Stimulated activated CD8-positive, alpha-beta memory T cell treated with anti-CD3 and anti-CD28 coated beads, Interleukin-12 subunit alpha, Interleukin-12 subunit beta, amount 100 ng/mL, for 4 hours (primary cell): Measurements from ENCODE around the gene CADM2.
A peak's percentile ranks its signal among the peaks of the same experiment; 100 is the strongest.
"Not testable (repeated sequence)": the region's sequence is repeated elsewhere in the genome, so short reads cannot be mapped to it uniquely, and the experiment has no call there.

Experiments used
- DNase-seq: peaks from one replicate; pipeline ENCODE4 v3.0.0-alpha.2; 2020; ENCODE audit warnings: low read depth

Gene CADM2

DNA sequence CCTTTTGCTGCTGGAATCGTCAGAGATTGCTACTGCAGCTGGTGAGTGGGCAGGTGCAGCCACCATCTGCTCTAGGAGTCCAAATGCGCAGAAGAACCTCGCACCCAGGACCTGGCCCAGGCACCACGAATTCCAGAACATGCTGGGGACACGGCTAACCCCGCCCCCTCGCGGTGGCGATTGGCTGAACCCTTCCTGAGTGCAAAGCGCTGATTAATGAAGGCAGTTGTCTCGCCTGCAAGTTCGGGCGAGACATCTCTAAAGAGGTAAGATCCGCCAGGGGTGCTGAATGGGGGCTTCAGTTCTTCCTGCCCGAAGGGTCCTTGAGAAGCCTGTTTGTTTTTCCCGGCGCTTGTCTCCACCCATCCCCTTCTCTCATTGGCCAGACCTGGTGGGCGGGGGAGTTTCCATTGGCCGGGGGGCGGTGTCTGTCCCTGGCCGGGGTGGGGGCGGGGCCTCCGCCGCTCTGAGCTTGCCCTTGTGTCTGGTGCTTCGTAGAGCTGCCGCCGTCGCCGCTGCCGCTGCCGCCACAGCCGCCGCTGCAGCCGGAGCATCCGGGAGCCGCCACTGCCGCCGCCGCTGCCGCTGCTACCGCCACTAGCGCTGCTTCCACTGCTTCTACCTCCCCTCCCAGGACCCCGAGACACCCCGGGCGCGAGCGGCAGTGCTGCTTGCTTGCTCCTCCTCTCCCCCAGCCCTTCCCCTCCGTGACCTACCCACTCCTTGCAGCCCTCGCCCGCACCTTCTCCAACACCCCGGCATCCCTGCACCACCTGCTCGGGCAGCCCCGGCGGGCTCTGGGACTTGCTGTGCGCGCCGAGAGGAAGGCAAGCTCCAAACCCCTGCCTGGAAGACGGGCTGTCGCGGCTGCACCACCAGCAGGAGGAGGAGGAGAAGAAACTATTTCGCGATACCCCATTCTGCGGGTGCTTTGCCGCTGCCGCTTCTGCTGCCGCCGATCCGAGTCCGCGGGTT, at the start of gene CADM2:
Gene CADM2, plus strand, starts transcription at position 495 of the 975 bp plus-strand sequence.
- DNase-seq = peak; percentile 19

DNA sequence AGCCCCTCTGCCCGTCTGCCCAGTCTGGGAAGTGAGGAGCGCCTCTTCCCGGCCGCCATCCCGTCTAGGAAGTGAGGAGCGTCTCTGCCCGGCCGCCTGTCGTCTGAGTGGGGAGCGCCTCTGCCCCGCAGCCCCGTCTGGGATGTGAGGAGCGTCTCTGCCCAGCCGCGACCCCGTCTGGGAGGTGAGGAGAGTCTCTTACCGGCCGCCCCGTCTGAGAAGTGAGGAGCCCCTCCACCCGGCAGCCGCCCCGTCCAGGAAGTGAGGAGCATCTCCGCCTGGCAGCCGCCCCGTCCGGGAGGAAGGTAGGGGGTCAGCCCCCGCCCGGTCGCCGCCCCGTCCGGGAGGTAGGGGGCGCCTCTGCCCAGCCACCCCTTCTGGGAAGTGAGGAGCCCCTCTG, 40.2 kb upstream of the CADM2 start:
- not testable (repeated sequence) for DNase-seq

DNA sequence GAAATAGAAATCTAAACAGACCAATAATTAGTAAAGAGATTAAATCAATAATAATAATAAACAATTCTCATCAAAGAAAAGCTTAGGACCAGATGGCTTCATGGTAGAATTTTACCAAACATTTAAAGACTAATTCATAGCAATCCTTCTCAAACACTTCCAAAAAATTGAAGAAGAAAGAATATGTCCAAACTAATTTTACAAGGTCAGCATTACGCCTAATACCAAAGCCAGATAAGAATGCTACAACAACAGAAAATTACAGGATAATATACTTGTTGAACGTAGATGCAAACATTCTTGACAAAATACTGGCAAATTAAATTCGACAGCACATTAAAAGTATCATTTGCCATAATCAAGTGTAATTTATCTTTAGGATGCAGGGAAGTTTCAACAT, 36.1 kb upstream of the CADM2 start:
- DNase-seq = no peak

DNA sequence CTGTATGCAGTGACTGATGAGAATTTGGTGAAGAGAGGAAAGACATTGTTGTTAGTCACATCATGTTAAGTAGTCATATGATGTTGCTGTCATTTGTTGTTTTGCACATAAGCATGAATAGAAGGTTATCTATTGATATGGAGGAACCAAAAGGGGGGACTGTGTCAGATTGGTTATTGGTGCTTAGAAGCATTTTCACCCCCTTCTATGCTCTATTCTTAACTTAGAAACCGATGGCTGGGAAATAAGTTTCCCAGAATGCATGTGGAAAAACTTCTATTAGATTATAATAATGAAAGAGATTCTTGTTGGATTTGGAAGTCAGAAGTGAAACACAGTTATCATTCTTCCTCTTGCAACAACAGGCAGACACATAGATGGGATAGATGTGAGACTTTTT, 33.2 kb upstream of the CADM2 start:
- DNase-seq = no peak

DNA sequence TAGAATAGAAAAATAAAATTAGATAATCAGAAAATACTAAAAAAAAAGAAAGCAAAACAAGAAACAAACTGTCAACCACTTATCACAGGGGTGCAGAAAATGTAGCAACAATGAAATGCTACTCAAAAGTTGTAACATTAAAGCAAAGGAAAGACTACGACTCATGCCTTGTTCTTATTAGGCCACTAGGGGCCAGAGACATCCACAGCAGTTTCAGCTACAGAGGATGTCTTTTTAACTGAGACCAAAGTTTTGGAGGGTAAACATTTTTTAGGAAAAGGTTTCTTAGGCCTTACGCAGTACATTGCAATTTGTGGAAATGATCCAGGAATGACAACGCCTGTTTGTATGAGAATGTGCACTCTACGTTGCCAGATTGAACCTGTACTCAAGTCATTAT, 15.4 kb upstream of the CADM2 start:
- no peak for DNase-seq

DNA sequence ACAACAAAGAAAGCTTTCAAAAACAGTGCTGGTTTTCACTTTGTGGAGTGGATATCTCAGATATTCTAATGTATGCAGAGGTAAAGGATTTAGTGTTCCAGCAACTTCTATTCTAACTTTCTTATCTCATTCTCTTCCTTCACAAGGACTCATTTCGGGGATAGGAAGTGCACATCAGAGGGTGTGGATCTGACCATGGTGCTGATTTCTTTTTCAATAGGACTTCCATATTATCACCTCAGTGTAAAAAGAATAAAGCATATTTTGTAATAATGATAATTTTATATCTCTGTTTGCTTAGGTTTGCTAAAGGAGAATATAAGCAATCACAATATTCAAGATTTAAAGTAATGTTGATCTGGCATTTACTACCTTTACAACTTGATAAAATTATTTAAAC, 12.5 kb upstream of the CADM2 start:
- no peak for DNase-seq

DNA sequence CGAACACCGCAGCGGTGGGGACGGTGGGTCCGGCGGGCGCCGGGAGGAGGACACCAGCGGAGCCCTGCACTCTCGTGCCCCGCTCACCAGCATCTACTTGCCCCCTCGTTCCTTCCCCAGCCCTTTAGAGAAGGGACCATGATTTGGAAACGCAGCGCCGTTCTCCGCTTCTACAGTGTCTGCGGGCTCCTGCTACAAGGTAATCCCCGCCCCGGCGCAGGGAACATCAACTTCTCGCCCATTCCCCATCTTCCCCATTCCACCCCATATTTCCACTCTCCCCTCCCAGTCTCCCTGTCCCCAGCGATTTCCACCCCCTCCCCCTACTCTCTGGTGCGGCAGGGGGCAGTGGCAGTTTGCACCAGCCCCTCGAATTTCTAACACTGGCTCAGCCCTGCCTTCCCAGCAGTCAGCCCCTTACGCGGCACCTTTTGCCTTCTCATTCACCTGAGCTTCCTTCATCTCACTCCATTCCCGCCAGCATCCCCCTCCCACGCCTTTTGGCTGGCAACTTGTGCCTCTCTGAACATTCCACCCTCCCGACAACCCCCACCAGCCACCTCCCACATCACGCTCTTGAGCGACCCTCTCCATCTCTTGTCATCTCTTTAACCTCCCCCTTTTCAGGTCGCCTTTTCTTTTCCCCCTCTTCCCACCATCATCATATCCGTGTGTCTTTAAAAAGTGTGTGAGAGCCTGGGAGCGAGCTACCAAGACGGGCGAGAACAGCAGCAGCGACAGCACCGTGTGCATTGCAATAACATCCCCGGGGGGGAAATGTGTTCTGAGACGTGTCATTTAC, 882 bp downstream of the CADM2 start:
- no peak for DNase-seq

DNA sequence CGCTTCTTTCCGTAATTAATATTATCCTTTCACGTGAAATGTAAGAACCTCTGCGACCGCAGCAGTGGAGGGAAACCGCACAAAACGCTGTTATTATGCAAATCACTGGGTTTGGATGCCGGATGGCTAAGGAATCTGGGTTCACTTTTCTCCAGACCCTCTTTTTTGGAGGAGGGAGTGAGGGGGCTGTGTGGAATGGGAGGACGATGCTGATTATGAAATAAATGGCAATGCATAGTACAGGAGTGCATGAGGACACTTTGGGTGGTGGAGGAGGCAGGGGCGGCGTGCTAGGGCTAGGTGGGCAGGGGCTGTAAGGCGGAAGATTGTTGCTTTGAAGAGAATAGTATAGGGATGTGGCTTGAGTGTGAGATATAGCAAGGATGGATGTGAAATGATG, 1.8 kb downstream of the CADM2 start:
- DNase-seq = no peak

DNA sequence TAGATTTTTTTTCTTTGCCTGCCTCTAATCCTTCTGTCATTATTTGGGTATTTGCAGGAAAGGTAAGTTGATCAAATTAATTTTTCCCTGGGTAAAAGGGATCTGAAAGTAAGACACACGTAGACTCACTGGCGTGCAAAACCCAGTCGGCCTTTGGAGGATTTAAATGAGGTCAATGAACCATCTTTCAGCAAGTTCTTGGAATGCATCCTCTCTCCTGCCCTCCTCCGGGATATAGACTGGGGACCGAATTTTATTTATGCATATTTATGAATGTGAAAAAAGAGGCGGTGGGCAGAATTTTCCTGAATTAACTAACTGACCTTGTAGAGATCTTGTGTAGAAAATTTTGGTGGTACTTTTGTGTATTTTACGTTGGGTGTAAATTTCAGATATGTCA, 2.2 kb downstream of the CADM2 start:
- no peak for DNase-seq

DNA sequence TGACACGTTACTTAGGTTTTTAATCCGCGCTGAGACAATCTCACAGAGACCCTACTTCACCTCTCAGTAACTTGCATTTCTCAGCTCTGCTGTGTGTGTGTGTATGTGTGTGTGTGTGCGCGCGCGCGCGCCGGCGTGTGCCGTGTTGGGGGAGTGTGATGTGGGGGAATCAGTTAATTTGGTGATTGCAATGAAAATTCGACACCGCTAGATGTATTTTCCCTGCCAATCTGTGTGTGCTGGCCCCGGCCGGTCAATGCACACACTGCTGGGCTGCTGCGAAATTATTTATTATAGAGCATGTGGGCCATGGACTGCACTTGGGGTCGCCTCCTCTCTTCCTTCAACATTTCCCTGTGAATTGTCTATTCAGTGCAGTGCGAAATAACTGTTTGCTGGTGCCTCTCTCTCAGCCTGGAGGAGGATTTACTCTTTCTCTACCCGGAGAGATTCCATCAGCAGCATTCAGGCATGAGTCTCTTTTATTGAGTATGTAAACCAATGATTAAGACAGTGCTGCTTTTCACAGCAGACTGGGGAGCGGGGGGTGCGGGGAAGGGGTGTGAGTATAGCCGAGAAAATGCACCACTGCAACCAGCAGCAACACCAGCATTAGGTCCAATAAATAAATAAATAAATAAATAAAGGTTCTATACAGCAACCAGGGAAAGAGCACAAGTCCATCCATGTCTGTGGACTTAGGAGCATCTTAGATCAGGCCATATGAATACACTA, 2.9 kb downstream of the CADM2 start:
- no peak for DNase-seq

DNA sequence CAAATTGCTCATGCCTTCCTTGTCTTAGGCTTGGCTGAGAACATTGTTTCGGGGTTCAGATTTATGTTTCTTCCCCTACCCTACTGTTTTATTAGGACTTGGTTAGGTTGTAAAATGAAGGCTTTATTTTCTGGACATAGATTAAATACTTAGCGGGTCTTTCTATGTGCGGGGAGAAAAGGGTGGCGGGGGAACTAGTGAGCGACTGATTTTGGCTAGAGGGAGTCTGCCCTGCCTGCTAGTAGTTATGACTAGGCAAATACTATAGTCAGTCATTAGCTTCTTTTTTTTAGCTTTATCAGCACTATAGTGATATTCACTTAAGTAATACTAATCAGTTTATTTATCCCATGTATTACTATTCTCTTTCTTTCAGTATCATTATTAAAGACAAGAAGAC, 3.6 kb downstream of the CADM2 start:
- no peak for DNase-seq

DNA sequence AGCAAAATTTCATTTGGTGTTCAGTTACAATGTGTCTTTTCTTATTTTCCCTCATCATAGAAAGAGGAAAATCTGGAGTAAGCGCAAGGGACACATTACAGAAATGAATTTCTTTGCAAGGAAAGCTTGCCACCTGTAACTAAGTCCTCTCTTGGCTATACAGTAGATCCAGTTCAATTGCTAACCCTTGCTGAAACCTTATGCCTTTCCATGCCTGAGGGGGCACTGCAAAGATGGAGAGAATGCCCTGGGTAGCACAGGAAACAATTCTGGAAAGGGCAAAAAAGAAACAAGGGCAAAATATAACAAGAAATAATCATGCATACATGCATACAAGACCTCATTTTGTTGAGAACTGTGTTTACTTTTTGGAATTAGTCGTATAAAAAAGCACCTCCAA, 4.3 kb downstream of the CADM2 start:
- DNase-seq = no peak

DNA sequence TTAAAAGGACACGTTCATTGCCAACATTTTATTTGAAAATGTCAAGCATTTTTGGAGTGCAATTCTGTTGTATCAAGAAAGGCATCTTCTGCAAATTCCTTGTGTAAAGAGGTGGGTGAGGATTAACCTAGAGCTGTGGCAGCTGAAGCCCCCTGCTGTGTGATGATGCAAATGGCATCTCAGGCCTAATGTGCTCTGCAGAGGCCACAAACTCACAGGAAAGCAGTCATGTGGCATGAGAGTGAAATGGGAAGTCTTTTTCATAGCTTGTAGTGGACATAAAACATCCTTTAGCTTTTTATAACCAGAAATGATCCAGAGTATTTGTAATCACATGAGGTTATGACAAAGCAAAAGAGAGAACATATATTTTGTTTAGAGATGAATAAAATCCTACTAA, 6.4 kb downstream of the CADM2 start:
- no peak for DNase-seq

DNA sequence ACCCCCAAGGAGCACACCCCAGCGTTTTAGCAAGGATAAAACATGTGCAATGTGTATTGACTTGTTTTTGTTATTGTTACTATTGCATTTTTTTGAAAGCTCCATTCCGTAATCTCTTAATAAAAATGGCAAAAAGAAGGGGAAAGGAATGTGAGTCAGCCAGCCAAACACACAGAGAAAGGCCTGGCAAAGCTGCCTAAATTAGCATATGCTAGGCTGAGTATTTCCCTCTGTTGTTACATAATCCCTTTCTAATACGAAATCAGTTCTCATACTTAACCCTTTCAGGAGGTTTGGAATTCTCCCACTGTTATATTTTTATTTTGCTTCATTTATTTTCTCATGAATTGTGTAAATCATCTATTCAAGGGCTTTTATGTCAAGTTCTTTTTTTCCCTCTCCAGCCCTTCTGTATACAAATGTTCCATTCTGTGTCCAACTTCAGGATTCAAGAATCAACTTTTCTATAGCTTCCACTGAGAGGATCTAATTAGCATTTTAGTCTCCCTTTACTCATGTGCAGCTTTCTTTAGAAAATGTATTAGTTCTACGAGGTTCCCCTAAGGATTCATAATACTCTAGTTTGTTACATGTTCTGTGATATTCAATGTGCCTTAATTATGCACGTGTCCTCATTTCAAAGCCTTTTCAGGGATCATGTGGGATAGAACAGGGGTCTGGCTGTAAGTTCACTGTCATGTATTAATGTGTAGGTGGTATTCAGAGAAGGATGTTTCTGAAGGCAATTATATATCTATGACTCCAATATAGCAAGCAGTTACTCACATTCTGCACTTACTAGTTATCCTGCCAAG, 9.2 kb downstream of the CADM2 start:
- no peak for DNase-seq

DNA sequence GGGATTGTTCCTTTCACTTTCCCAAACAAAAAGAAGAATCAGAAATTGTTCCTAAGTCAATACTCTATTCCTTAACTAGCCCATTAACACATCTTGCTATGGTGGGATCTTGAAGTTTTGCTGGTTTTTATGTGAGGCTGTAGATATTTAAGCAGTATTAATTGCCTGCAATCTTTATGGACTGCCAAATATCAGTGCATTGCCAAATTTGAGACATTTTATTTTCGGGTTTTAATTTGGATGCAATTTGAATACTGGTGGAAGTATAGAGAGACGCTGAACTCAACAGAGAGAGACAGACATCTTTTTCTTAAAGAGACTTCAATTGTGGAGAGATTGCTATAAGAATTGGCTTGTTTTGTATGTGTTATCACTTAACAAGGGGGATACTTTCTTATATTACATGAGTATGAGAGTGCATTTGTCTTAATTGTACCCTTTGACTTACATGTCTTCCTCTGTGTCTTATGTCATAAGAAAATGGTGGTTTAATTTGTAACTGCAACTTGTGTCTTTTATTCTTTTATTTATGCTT, 10.0 kb downstream of the CADM2 start:
- DNase-seq = no peak

DNA sequence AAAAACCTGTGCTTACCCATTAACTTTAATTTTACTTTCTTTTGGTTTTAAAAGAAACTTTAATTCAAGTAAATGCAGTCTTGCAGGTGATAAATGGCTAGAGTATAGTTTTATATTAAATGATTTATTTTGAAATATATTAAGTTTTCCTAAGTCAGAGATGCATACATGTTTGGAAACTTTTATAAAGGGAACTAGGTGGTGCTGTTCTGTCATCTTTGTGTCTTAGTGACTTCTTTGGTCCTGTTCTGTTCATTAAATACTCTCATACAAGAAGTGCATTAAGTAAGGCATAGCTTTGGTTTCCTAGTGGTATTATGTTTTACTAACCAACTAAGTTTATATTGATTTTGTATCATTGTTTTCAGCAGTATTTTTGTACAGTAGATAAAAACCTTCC, 15.6 kb downstream of the CADM2 start:
- DNase-seq = no peak

DNA sequence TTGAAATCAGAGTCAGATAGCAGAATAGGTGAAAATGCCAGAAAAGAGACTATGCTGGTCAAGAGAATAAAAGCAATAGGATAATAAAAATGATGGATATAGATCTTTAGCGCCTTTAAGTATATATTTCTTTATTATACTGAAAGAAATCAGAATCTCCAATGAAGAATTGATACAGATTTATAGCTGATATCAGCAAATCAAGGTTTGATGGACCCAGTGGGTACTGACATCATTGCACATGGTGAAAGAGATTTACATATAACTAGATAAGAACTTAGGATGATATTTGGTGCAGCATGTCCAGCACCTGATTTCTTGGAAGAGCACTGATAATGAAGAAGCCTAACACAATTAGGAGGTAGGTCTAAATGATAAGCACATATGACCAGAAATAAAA, 18.2 kb downstream of the CADM2 start:
- DNase-seq = no peak

DNA sequence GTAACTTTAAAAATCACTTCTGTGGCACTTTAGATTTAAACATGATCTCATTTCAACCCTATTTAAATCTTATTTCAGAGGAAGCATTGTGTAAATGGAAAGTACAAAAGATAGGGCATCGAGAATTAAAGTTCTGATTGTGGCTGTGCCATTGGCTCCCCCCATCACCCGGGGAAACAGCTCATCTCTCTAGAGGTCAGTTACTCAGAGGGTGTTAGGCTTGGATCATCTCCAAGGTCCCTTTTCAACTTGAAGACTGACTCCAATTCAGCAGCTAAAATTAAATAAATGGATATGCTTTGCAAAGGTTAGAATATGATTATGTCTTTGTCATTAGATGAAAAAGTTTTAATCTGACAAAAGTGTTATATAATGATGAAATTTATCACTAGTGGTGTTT, 20.1 kb downstream of the CADM2 start:
- no peak for DNase-seq

DNA sequence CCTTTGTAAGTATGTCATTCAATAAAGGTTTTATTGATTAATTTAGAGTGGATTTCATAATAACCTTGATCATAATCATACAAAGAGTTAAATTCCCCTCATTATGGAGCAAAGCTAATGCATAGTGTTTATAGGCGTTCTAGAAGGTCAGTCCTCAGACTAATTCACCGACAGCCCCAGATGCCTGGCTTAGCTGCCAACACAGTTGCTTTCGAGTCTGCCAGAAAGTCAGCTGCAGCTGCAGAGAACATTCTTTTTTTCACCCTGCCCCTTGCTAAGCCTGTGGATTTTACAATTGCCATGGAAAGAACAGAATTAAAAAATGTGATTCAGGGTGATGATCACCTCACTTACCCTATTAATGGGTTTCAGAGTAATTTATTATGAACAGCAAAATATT, 21.2 kb downstream of the CADM2 start:
- DNase-seq = no peak

DNA sequence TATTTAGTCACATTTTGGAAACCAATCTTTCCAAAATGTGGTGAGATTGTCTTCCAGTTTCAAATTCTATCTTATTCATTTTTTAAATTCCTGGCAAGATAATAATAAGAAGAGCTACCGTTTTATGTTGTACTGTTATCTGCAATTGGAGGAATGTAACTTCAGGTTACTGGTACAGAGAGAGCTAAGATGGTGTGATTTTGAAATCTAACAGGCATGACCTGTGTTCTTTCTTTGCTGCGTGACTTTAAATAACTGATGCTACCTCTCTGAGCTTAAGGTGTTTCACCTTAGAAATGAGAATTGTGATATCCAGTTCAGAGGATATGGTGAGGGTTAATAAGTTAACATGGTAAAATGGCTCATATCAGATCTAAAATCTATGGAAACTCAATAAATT, 21.7 kb downstream of the CADM2 start:
- no peak for DNase-seq

DNA sequence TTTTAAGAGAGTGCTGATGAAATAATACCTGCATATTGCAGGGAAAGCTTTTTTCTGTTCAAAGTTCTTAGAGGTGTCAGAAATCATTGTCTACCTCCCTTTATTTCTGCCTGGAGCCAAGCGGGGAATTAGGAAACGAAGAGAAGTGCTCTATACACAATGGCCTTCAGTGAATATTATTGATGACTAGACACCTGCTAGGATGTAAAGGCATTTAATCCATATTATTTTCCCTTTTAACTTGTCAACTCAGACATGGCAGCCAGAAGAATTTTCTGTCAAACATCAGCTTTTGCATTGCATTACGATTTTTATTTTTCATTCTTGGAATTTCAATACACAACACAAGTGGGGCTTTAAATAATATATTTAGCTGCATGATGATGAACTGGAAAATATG, 24.7 kb downstream of the CADM2 start:
- no peak for DNase-seq
